Measurements from ENCODE around the gene NBPF20. TPM values are rescaled to one million over a fixed set of nuclear protein-coding genes. Genes with fewer than 3 reads are reported as not detected.
"Not testable (repeated sequence)": the region's sequence is repeated elsewhere in the genome, so short reads cannot be mapped to it uniquely, and the experiment has no call there.

NBPF20 gene
- total RNA-seq, 1 donor from 2014 or later = 3.3 TPM

DNA sequence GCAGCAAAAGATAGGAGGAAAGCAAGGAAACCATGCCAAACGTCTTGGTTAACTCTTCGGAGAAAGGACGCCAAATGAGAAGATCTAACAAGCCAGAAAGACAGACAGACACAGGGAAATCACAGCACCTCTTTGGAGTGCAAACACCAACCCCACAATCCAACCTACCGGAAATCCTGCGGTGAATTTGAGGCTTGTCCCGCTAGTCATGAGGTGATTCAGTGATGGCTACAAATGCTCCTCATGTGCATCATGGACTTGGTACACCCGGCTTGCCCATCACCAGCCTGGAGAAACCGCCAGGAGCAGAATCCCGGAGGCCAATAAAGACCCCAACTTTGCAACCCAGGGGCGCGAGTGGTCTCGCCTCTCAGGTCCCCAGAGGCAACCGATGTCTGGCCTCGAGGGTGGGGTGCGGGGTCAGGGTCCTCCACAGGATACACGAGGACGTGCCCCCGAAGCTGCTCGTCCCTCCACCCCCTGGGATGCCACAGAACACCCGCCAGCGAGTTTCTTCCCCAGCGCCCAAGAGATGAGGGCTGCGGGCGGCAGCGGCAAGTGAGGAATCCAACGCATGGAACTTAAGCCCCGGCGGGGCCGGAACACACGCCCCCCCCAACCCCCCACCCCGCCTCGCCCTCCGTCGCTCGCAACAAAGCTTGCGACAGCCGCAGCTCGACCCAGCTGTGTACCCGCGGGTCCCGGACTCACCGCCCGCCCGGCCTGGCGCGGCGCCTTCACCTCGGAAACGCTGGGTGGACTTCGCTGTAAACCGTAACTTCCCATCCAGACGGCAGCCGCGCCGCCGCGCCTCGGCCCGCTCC, 579 bp downstream of the NBPF20 start:
- peak; percentile 59 for DNase-seq (ENCODE audit: low read depth)

DNA sequence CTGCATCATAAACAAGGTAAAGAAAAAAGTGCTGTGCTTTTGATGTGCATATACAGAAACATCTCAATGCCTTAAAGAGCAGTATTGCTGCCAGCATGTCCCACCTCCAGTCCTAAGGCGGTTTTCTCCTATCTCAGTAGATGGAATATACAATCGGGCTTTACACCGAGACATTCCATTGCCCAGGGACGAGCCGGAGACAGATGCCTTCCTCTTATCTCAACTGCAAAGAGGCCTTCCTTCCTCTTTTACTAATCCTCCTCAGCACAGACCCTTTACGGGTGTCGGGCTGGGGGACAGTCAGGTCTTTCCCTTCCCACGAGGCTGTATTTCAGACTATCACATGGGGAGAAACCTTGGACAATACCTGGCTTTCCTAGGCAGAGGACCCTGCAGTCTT, 10.3 kb downstream of the NBPF20 start:
- DNase-seq (ENCODE audit: low read depth) = not testable (repeated sequence)

DNA sequence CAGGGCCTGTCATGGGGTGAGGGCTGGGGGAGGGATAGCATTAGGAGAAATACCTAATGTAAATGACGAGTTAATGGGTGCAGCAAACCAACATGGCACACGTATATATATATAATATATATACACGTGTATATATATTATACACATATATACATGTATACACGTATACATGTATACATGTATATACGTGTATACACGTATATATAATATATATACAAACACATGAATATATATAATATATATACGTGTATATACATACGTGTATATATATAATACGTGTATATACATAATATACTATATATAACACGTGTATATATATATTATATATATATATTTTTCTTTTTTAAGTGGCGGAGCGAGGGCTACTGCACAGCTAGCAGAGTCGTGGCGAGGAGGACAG, 18.1 kb downstream of the NBPF20 start:
- DNase-seq (ENCODE audit: low read depth) = not testable (repeated sequence)

DNA sequence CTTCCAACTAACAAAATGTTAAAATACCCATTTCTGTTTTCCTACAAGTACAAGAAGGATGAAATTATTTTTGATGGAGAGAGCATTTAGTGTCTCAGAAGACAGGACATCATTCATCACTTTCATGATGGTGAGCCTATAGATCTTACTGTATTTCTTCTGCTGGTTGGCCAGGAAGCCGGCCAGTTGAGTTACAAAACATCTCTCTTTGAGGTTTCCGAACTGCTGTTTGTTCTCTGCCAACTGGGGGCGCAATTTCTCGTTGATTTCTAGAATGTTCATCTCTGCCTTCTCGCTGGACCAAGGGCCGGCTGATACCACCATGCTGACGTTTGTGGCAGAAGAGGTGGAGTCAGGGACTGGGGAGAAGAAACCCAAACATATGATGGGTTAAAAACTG, 20.5 kb downstream of the NBPF20 start:
- DNase-seq (ENCODE audit: low read depth) = not testable (repeated sequence)

DNA sequence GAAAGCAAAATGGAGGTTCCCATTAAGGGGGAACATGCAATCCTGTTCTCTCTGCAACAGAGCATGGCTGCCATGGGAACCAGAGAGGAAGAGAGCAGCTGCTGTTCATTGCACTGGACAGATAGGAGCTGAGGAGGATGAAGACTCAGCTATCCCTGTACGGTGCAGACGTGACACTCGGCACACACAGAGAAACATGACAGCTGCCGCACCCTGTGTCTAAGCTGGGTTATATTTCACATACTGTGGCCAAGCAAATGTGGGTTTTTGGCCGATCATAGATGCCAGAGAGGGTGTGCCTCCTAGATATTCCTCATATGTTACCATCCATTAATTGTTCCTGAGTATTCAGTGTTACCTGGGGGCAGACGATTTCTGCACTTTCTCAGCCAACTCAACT, 24.7 kb downstream of the NBPF20 start:
- DNase-seq (ENCODE audit: low read depth) = peak; percentile 70

Other genes starting within 250 kb of the NBPF20 start
- gene PPIAL4D, start 183.4 kb downstream of the NBPF20 start, total RNA-seq = not detected in 2 replicates
- gene GPR89A, start 182.4 kb upstream of the NBPF20 start, total RNA-seq = 43.9 and 52.4 TPM in 2 replicates

All from myocyte (in vitro differentiated cells).